Retinal pigment epithelial cell (primary cell): ENCODE results near the gene CORO2A.

ENCODE experiments used
- DNase-seq: peaks from one replicate; pipeline ENCODE4 v3.0.0-alpha.2; 2010; ENCODE audit warnings: low read depth
- H3K4me3 ChIP-seq: 2 replicates; pipeline ENCODE4 v1.5.1; 2011; ENCODE audit warnings: mild to moderate bottlenecking, low read length, control low read depth, moderate library complexity
- TF ChIP-seq, protein P1 (sequence below): conservative IDR thresholded peaks from 2 replicates; pipeline ENCODE4 v1.5.1; 2011; ENCODE audit warnings: low read depth, low read length, control low read depth, inconsistent platforms

The CORO2A gene

GRCh38 chr9:98142925-98143481, 49.4 kb downstream of the CORO2A start:
- TF ChIP-seq, protein P1, sequence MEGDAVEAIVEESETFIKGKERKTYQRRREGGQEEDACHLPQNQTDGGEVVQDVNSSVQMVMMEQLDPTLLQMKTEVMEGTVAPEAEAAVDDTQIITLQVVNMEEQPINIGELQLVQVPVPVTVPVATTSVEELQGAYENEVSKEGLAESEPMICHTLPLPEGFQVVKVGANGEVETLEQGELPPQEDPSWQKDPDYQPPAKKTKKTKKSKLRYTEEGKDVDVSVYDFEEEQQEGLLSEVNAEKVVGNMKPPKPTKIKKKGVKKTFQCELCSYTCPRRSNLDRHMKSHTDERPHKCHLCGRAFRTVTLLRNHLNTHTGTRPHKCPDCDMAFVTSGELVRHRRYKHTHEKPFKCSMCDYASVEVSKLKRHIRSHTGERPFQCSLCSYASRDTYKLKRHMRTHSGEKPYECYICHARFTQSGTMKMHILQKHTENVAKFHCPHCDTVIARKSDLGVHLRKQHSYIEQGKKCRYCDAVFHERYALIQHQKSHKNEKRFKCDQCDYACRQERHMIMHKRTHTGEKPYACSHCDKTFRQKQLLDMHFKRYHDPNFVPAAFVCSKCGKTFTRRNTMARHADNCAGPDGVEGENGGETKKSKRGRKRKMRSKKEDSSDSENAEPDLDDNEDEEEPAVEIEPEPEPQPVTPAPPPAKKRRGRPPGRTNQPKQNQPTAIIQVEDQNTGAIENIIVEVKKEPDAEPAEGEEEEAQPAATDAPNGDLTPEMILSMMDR, result no peak
- no peak overlapping the region for H3K4me3 ChIP-seq

GRCh38 chr9:98142182-98142907, 50.1 kb downstream of the CORO2A start:
- no peak for DNase-seq
- H3K4me3 ChIP-seq, result no peak overlapping the region
- TF ChIP-seq, protein P1, result no peak

More at GRCh38 chr9:98142925-98143481, 49.4 kb downstream of the CORO2A start:
- no peak for DNase-seq

DNA sequence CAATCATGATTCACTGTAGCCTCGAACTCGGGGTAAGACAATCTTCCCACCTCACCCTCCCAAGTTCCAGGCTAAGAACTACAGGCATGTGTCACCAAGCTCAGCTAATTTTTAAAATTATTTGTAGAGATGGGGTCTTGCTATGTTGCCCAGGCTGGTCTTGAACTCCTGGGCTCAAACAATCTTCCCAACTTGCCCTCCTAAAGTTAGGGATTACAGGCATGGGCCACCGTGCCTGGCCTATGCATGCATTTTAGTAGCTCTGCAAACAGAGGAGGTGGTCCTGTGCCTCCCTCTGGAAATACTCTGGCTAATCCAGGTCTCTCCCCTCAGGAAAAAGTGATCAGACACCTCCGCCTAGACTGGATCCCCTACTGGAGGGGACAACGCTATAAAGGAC, 51.9 kb downstream of the CORO2A start:
- H3K4me3 ChIP-seq, result no peak overlapping the region
- TF ChIP-seq, protein P1, result no peak
- no peak for DNase-seq

- no peak for DNase-seq
- H3K4me3 ChIP-seq, result no peak overlapping the region
- TF ChIP-seq, protein P1, result no peak
Observed at GRCh38 chr9:98136489-98136888, 55.9 kb downstream of the CORO2A start.

DNA sequence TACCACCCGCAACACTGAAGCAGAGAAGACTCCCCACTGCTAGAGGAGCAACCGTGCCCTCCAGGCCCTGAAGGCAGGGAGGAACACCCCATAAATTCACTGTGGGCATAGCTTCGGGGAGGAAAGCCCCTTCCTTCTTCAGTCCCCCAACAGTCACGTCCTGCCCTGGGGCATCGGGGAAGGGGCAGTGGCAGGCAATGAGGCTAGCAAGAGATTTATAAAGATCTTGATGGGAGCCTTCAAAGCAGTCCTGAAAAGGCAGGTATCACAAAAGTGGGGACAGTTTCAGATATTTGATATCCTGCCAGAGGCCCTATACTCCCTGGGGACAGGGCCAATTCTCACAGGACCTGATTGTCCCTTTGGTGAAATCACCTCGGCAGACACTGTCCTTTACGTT, 56.5 kb downstream of the CORO2A start:
- H3K4me3 ChIP-seq, result no peak overlapping the region
- no peak for DNase-seq
- TF ChIP-seq, protein P1, result no peak

DNA sequence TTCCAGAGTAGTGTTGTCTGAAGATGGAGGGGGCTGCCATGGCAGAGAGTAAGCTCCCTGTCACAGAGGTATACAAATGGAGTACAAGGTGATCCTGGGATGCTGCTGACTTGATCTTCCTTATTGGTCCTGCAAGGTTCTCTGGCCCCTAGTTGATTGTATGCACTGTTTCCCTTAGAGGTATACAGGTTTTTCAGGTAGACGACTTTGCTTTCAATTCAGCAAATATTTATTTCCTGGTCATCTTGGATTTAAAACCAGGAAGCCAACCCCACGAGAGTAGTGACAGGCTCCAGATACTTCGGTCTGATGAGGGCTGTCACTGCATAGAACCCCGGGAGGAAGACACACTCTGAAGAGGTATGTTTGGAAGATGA, 56.9 kb downstream of the CORO2A start:
- TF ChIP-seq, protein P1, result no peak
- no peak overlapping the region for H3K4me3 ChIP-seq

More for the DNA sequence above, 56.9 kb downstream of the CORO2A start:
- DNase-seq, result no peak
